AG08396 (cell line): Measurements from ENCODE around the gene HSPA1L.

Experiments
- DNase-seq: peaks from one replicate; pipeline ENCODE4 v3.0.0; 2012; ENCODE audit warnings: low spot score, mixed read lengths

The HSPA1L gene

DNA sequence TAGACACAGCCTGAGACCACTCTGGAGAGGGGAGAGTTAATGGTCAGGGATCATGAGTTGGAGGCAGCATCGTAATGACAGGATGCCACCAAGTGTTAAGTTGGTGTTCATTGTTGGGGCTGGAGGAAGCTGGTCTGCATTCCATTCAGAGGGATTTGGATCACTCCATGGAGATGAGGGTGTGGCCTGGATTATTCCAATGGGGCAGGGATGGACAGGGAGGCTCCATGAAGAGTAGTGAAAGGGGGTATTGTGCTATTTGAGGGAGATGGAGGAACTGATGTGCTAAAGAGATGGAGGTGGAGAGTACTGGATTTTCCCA is 51.5 kb downstream of the HSPA1L start:
- peak; percentile 81 for DNase-seq

DNA sequence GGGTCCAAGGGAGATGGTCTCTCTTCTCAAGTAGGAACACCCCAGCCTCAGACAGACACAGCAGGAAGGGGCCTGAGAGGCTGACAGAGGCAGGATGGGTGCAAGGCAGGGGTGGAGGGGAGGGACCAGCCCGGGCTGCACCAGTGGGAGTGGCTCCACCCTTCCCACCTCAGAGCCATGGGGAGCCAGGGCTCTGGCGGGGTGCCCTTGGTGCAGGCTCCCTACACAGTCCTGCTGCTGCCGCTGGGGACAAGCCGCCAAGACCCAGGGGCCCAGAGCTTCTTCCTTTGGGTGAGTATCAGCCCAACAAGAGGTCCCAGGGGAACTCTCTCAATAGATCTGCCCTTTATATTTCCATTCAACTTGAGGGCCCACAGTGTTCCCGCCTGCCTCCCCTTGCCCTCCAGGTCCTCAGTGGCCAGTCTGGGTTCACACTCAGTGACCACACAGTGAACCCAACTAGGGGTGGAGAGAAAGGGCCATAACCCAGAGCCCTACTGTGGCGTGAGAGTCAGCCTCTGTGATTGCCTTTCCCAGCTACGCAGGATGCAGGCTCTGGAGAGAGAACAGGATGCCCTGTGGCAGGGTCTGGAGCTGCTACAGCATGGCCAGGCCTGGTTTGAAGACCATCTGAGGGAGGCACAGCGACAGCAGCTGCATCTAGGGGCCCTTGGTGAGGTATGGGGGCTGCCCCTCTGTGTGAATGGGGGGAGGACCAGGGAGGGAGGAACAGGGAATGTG is 52.0 kb downstream of the HSPA1L start:
- no peak for DNase-seq

DNA sequence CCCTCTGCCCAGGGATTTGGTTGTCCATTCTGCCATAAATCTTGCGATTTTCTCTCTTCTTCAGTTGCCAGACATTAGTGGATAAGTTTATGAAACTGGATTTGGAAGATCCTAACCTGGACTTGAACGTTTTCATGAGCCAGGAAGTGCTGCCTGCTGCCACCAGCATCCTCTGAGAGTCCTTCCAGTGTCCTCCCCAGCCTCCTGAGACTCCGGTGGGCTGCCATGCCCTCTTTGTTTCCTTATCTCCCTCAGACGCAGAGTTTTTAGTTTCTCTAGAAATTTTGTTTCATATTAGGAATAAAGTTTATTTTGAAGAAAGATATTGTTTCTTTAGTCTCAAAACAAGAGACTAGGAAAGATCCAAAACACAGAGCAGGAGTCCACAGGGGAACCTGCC is 52.7 kb downstream of the HSPA1L start, which contains the start of gene SAPCD1:
TSS of gene SAPCD1 (plus strand) at position 301 of the 400 bp plus-strand sequence. CDS start 399 bp downstream, outside the sequence.
- DNase-seq = no peak

- DNase-seq = no peak
Measured at GRCh38 chr6:31761343-31761742, 53.7 kb downstream of the HSPA1L start.

GRCh38 chr6:31760790-31761189 is 54.3 kb downstream of the HSPA1L start:
- no peak for DNase-seq
